SKM-1 treated with dmso at 0.1 percent for 144 hours (cell line): ENCODE measurements around the gene CYTH2.
"Not testable (repeated sequence)": the region's sequence is repeated elsewhere in the genome, so short reads cannot be mapped to it uniquely, and the experiment has no call there.

Experiments
- DNase-seq: peaks from one replicate; lab custom pipeline; 2025; ENCODE audit not compliant: unreplicated experiment; lab: John Stamatoyannopoulos, UW

Gene CYTH2

GRCh38 chr19:48511321-48511731, 42.2 kb downstream of the CYTH2 start:
- no peak for DNase-seq

- DNase-seq, result no peak
Measured at GRCh38 chr19:48511800-48512503, 42.8 kb downstream of the CYTH2 start, which contains the start of gene LMTK3. Gene LMTK3, minus strand, starts transcription at chr19:48511835. Its CDS starts 259 bp downstream, at chr19:48511576.

GRCh38 chr19:48512504-48513288, 43.5 kb downstream of the CYTH2 start:
- DNase-seq, result no peak

- DNase-seq, result peak; percentile 46
Measured at GRCh38 chr19:48513289-48514122, 44.3 kb downstream of the CYTH2 start.

GRCh38 chr19:48514123-48514458, 44.9 kb downstream of the CYTH2 start:
- DNase-seq, result no peak

GRCh38 chr19:48516536-48516935, 47.4 kb downstream of the CYTH2 start:
- DNase-seq, result no peak

GRCh38 chr19:48518207-48518606, 49.0 kb downstream of the CYTH2 start:
- DNase-seq, result no peak

- not testable (repeated sequence) for DNase-seq
Measured at GRCh38 chr19:48519426-48519825, 50.3 kb downstream of the CYTH2 start.

- no peak for DNase-seq
Measured at GRCh38 chr19:48520134-48520533, 51.0 kb downstream of the CYTH2 start.

GRCh38 chr19:48524221-48524620, 55.1 kb downstream of the CYTH2 start:
- DNase-seq, result no peak

GRCh38 chr19:48524732-48525131, 55.6 kb downstream of the CYTH2 start:
- DNase-seq, result no peak

GRCh38 chr19:48529156-48529555, 60.0 kb downstream of the CYTH2 start:
- no peak for DNase-seq

GRCh38 chr19:48530066-48530720, 61.0 kb downstream of the CYTH2 start:
- no peak for DNase-seq

- DNase-seq, result no peak
Measured at GRCh38 chr19:48530770-48531169, 61.6 kb downstream of the CYTH2 start.
